Subcutaneous abdominal adipose tissue (tissue), 5 donors: ENCODE data around the gene NUDT2.
"Not testable (repeated sequence)": the region's sequence is repeated elsewhere in the genome, so short reads cannot be mapped to it uniquely, and the experiment has no call there.

Source experiments
- H3K27ac ChIP-seq: one replicate; pipeline ENCODE4 v1.7.0; 2013; ENCODE audit warnings: low read depth, mild to moderate bottlenecking, inconsistent platforms, low read length, moderate library complexity
- H3K27me3 ChIP-seq, 5 donors: one replicate each; pipeline ENCODE4 v1.7.0; 2013; ENCODE audit warnings: low read length in 5 of 5, inconsistent platforms in 1 of 5; ENCODE audit not compliant: control insufficient read depth in 5 of 5, insufficient read depth in 4 of 5
- H3K36me3 ChIP-seq, 5 donors: one replicate each; pipeline ENCODE4 v1.7.0; 2013; ENCODE audit warnings: low read length in 5 of 5; ENCODE audit not compliant: control insufficient read depth in 5 of 5, insufficient read depth in 5 of 5
- H3K4me1 ChIP-seq, 5 donors: one replicate each; pipeline ENCODE4 v1.7.0; 2013; ENCODE audit warnings: low read length in 5 of 5, mild to moderate bottlenecking in 3 of 5, moderate library complexity in 1 of 5; ENCODE audit not compliant: control insufficient read depth in 5 of 5, insufficient read depth in 5 of 5
- H3K4me3 ChIP-seq, 5 donors: one replicate each; pipeline ENCODE4 v1.7.0; 2013; ENCODE audit warnings: low read length in 5 of 5, low read depth in 1 of 5
- H3K9ac ChIP-seq, 5 donors: one replicate each; pipeline ENCODE4 v1.7.0; 2013; ENCODE audit warnings: low read length in 5 of 5, mild to moderate bottlenecking in 4 of 5, moderate library complexity in 3 of 5
- H3K9me3 ChIP-seq, 5 donors: one replicate each; pipeline ENCODE4 v1.7.0; 2013; ENCODE audit warnings: low read length in 5 of 5; ENCODE audit not compliant: control insufficient read depth in 5 of 5
- donor health status: healthy.
- donor health status: healthy.
- donor health status: healthy.
- donor health status: healthy.
- donor health status: healthy.

NUDT2 gene

DNA sequence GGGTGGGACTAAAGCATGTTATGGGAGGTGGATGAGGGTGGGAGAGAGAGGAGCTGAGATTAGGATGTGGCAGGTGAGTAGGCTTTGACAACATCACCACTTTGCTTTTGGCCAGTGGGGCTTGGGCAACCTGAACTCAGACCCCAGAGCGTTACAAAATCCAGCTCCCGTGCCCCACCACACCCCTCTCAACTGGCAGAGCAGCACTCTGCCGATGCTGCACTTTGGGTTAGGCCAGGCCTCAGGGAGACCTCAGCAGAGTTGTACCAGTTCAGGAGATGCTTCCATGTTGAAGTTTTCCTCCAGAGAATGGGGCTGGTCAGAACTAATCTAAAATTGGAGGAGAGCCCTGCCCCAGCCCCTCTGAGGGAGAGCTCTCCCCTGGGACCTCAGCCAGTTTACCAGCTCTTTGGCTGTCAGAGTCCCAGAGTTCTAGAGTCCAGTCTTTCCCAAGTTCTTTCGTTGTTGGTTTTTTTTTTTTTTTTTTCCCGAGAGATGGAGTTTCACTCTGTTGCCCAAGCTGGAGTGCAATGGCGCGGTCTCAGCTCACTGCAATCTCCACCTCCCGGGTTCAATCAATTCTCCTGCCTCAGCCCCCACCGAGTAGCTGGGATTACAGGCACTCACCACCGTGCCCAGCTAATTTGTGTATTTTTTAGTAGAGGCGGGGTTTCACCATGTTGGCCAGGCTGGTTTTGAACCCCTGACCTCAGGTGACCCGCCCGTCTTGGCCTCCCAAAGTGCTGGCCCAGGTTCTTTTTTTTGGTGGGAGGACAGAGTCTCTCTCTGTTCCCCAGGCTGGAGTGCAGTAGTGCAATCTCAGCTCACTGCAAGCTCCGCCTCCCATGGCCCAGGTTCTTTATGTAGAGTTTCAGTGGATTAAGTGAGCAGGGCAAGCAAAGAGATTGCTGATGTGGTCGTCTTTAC, 17.8 kb downstream of the NUDT2 start:
- Histone ChIP-seq H3K36me3 (peaks cover 0 to 9% (median 5%) of the 10 kb centered on the region in 5 donors), H3K9ac (no peak overlapping the region), H3K4me3 (no peak overlapping the region), H3K9me3 (no peaks in the 10 kb centered on the region), H3K4me1 (peaks cover 7 to 50% (median 46%) of the 10 kb centered on the region in 5 donors), H3K27me3 (no peaks in the 10 kb centered on the region), H3K27ac (no peak overlapping the region)

- H3K4me3 ChIP-seq = no peak overlapping the region
- H3K9me3 ChIP-seq = no peaks in the 10 kb centered on the region
- H3K36me3 ChIP-seq = peaks cover 0 to 7% (median 3%) of the 10 kb centered on the region in 5 donors
- no peak overlapping the region for H3K27ac ChIP-seq
- no peak overlapping the region for H3K9ac ChIP-seq
- H3K4me1 ChIP-seq = peaks cover 7 to 44% (median 39%) of the 10 kb centered on the region in 5 donors
- no peaks in the 10 kb centered on the region for H3K27me3 ChIP-seq
These were observed 18.4 kb downstream of the NUDT2 start for GRCh38 chr9:34347800-34348158.

DNA sequence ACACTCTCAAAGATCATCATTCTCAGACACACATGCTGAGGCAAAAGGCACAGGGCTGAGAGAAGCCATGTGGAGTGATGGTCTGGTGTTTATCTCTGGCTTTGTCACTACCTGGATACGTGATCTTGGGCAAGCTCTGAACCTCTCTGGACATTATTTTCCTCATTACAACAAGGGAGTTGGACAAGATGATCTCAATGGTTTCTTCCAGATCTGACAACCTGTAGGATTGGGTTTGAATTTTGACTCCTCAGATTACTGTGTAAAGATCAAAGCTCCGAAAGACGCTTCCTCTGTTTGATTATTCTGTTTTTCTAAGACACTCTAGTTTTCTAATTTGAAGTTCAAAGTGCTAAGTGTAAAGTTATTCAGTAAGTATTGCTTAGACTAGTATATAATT, 20.0 kb downstream of the NUDT2 start:
- H3K27ac ChIP-seq = no peak overlapping the region
- H3K4me1 ChIP-seq = peaks cover 2 to 29% (median 24%) of the 10 kb centered on the region in 5 donors
- no peak overlapping the region for H3K4me3 ChIP-seq
- H3K9me3 ChIP-seq = no peaks in the 10 kb centered on the region
- H3K27me3 ChIP-seq = no peaks in the 10 kb centered on the region
- H3K9ac ChIP-seq = no peak overlapping the region
- H3K36me3 ChIP-seq = peaks cover 0 to 4% (median 0%) of the 10 kb centered on the region in 5 donors

DNA sequence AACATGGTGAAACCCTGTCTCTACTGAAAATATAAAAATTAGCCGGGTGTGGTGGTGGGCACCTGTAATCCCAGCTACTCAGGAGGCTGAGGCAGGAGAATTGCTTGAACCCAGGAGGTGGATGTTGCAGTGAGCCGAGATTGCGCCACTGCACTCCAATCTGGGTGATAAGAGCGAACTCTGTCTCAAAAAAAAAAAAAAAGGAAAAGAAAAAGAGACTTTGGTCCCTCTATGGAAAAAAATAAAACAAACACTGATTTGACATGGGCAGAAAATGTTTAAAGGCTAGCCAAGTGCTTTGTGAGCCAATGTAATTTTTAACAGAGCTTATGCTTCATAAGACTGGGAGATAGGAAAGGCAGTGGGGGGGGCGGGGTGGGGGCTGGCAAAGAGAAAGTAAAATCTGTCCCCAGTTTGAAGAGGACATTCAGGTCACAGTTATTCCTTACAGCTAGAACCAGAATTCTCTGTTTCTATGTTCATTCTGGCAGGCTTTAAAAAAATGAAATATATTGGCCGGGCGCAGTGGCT, 22.8 kb downstream of the NUDT2 start:
- not testable (repeated sequence) for H3K9ac ChIP-seq, H3K4me1 ChIP-seq, H3K36me3 ChIP-seq, H3K9me3 ChIP-seq, H3K27ac ChIP-seq, H3K27me3 ChIP-seq, H3K4me3 ChIP-seq

GRCh38 chr9:34352957-34353356, 23.6 kb downstream of the NUDT2 start:
- H3K4me1 ChIP-seq, H3K9ac ChIP-seq, H3K36me3 ChIP-seq, H3K27ac ChIP-seq, H3K4me3 ChIP-seq, H3K27me3 ChIP-seq, H3K9me3 ChIP-seq: not testable (repeated sequence)

DNA sequence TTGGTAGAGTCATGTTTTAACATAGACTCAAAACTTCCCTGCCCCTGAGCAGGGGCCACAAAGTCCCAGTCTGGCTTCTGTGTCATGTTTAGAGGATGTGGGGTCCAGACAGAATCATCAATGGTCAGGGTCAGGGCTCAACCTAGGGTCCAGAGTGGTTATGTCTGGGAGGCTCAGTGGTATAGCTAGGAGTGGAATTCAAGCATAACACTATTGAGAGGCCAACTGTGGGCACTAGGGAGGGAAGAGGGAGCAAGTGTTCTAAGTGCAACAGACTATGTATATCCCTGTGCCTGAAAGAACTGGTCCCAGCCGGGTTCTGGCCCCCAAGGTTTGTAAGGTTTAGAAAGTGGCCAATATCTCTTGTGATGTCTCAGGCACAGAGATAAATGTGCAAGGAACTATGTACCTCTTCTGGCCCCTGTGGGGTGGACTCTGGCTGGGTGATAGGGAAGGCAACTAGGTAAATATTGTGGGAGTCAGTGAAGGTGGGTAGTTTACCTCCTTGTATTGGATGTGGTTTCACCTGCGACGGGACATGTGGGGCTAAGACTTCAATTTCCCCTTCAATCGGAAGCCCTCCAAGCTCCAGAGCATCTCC, 33.3 kb downstream of the NUDT2 start:
- Histone ChIP-seq H3K9me3 (no peaks in the 10 kb centered on the region), H3K27me3 (no peaks in the 10 kb centered on the region), H3K36me3 (no peaks in the 10 kb centered on the region), H3K4me1 (peaks cover 0 to 23% (median 17%) of the 10 kb centered on the region in 5 donors), H3K4me3 (no peak overlapping the region), H3K9ac (no peak overlapping the region), H3K27ac (no peak overlapping the region)

DNA sequence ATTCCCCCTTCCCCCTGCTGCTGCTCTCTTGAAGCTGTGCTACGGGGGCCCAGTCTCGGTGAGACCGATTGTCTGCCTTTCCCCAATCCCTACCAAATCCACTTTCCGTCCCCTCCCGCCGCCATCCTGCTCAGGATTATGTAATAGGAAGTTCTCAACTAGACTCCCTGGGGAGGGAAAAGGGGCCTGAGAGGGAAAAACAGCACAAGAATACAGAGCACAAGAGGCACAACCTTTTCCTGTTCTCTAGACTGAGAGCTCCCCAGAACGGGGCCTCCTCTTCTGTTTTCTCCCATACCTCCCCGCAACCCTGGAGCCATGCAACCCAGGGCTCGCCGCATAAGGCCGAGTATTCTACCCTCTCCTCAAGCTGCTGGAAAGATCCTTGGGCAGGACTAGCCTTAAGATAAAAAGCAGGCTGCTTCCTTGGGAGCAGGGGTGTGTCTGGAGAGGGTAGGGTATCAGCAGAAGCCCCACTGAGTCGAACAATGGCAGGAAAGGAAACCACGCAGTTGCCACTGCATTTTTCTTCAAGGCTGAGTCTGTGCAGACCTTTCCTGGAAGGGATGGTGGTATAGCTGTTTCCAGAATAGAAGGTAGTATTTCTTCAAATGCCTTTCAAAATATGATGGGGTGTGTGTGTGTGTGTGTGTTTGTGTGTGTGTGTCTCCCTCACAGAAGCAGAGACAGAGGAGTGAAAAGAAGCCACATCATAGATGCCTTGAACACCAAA, 34.4 kb downstream of the NUDT2 start:
- H3K4me1 ChIP-seq = peaks cover 0 to 23% (median 19%) of the 10 kb centered on the region in 5 donors
- no peaks in the 10 kb centered on the region for H3K27me3 ChIP-seq
- H3K9ac ChIP-seq = peak overlapping the region in 3 of 5 donors; percentile 8 to 52 (median 41)
- H3K9me3 ChIP-seq = no peaks in the 10 kb centered on the region
- peak overlapping the region; percentile 18 to 50 (median 33) for H3K4me3 ChIP-seq
- peak overlapping the region; percentile 45 for H3K27ac ChIP-seq
- no peaks in the 10 kb centered on the region for H3K36me3 ChIP-seq

DNA sequence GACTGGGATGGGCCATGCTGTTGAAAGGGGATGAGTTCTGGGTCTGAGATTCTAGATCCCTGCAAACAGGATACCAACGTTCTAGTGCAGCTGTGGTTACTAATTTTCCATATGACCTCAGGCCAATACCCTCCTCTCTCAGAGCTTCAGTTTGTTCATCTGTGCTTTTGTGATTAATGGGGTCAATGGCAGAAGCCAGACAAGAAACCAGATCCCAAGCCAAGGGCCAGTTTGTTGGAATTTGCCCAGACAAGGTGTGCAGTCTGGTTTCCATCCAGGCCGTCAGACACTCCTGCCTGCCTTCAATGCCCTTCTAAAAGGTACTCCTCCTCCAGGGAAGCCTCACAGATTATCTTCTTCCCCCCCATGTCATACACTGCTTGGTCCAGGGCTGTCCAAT, 35.9 kb downstream of the NUDT2 start:
- Histone ChIP-seq H3K4me3 (no peak overlapping the region), H3K4me1 (peaks cover 4 to 29% (median 25%) of the 10 kb centered on the region in 5 donors), H3K9me3 (no peaks in the 10 kb centered on the region), H3K27me3 (no peaks in the 10 kb centered on the region), H3K27ac (no peak overlapping the region), H3K9ac (no peak overlapping the region), H3K36me3 (peaks cover 0 to 9% (median 4%) of the 10 kb centered on the region in 5 donors)

DNA sequence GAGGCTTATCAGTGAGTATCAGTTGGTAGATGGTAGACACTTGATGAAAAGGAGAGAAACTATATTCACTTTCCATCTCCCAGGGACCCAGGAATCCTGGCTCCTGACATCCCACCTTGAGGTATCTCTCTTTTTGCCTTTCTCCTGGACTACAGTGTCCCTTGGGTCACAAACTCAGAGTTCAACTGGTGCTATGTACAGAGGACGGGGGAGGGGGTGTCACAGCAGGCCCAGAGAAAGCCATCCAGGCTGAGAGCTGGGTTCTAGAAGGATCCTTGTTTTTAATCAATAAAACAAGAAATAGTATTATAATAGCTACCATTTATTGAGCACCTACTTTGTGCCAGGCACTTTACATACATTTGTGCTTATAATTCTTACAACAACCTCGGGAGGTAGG, 37.0 kb downstream of the NUDT2 start:
- H3K36me3 ChIP-seq = peaks cover 0 to 20% (median 9%) of the 10 kb centered on the region in 5 donors
- no peaks in the 10 kb centered on the region for H3K9me3 ChIP-seq
- no peak overlapping the region for H3K9ac ChIP-seq
- H3K4me3 ChIP-seq = no peak overlapping the region
- H3K27me3 ChIP-seq = no peaks in the 10 kb centered on the region
- H3K4me1 ChIP-seq = peaks cover 6 to 36% (median 29%) of the 10 kb centered on the region in 5 donors
- H3K27ac ChIP-seq = no peak overlapping the region
